Activated naive CD4-positive, alpha-beta T cell treated with anti-CD3 and anti-CD28 coated beads, Interleukin-2, amount 10 ng/mL, durations not matched to agents 5 hours and 36 hours (primary cell): Measurements from ENCODE around the gene GPRASP1. TPM values are rescaled to one million over a fixed set of nuclear protein-coding genes. Genes with fewer than 3 reads are reported as not detected.

Experiments used
- total RNA-seq, 2 experiments: library from RNA; stranded (reverse); gene quantifications; one replicate each; pipeline ENCODE4 v1.2.3, GENCODE V29; 2021

GPRASP1 gene
- 1 to 10 TPM; 2.4 to 2.6 TPM for total RNA-seq

GRCh38 chrX:102651242-102652011, at the start of gene GPRASP1:
GPRASP1 (plus strand) TSS chrX:102651483; CDS start chrX:102653914, 2,431 bp downstream.

Other genes starting within 250 kb of the GPRASP1 start
- gene NXF2B, start 211.5 kb upstream of the GPRASP1 start, total RNA-seq: not detected
- not detected for gene TCP11X2, start 179.7 kb upstream of the GPRASP1 start, total RNA-seq
- gene TMSB15A, start 134.7 kb upstream of the GPRASP1 start, total RNA-seq: 1 to 10 TPM in 1 of 2 experiments, under 1 TPM in 1; 0.84 to 1.1 TPM
- 1 to 10 TPM; 5.7 to 5.9 TPM for gene ARMCX5, start 52.0 kb upstream of the GPRASP1 start, total RNA-seq
- gene GPRASP2, start 61.0 kb downstream of the GPRASP1 start, total RNA-seq: under 1 TPM; 0.29 to 0.43 TPM
- gene GPRASP3, start 69.3 kb downstream of the GPRASP1 start, total RNA-seq: 1 to 10 TPM; 1.7 to 2.0 TPM